ENCODE results near the gene AHRR.
A peak's percentile ranks its signal among the peaks of the same experiment; 100 is the strongest.

The AHRR gene

DNA sequence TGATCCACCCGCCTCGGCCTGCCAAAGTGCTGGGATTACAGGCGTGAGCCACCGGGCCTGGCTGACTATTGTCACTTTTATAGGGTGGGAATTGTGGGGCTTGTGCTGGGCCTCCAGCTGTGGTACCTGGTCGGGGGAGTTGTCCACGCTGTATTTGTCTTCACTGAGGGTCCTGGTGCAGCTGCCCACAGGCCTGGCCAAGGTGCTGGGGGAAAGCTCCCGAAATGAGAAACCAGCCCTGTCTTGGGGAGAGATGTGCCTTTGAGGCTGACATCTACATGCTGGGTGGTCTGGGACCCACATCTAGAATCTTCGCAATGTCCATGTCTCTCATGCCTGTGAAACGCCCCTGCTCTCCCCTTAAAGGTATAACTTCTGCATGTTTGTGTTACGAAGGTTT, 124.1 kb downstream of the AHRR start:
- TF ChIP-seq, protein P1, sequence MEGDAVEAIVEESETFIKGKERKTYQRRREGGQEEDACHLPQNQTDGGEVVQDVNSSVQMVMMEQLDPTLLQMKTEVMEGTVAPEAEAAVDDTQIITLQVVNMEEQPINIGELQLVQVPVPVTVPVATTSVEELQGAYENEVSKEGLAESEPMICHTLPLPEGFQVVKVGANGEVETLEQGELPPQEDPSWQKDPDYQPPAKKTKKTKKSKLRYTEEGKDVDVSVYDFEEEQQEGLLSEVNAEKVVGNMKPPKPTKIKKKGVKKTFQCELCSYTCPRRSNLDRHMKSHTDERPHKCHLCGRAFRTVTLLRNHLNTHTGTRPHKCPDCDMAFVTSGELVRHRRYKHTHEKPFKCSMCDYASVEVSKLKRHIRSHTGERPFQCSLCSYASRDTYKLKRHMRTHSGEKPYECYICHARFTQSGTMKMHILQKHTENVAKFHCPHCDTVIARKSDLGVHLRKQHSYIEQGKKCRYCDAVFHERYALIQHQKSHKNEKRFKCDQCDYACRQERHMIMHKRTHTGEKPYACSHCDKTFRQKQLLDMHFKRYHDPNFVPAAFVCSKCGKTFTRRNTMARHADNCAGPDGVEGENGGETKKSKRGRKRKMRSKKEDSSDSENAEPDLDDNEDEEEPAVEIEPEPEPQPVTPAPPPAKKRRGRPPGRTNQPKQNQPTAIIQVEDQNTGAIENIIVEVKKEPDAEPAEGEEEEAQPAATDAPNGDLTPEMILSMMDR (IDR thresholded peaks at IDR 0.05; ENCODE audit: low read depth, low read length, missing control alignments), result no peak
- in situ Hi-C loops (cut with HindIII; ENCODE audit: low sequenced_read_pairs), result no loop called here
- no peak for DNase-seq (ENCODE audit: low read depth)
- no peak overlapping the region for H3K4me3 ChIP-seq (ENCODE audit: low read depth, low read length)

DNA sequence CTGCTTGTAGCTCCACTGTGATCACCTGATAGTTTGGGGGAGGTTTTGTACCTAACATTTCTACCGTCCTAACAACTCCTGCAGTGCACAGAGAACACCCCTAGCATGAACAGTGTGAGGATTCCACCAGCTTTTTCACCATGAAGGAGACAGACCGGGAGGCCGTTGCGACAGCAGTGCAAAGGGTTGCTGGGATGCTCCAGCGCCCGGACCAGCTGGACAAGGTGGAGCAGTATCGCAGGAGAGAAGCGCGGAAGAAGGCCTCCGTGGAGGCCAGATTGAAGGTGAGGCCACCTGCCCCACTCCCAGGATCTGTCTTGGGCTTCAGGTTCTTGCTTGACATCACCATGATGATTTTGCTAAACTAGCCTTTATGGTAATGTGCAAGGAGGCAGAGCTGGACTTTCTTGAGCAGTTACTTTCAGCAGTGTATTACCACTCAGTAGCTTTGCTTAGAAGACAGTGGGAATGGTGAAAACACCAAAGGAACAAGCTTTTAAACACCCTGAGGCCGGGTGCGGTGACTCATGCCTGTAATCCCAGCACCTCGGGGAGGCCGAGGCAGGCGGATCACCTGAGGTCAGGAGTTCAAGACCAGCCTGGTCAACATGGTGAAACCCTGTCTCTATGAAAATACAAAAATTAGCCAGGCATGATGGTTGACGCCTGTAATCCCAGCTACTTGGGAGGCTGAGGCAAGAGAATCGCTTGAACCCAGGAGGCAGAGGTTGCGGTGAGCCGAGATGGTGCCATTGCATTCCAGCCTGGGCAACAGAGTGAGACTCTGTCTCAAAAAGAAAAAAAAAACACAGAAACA, 124.8 kb downstream of the AHRR start:
- DNase-seq (ENCODE audit: low read depth), result no peak
- H3K4me3 ChIP-seq (ENCODE audit: low read depth, low read length), result no peak overlapping the region
- TF ChIP-seq, protein P1 (IDR thresholded peaks at IDR 0.05; ENCODE audit: low read depth, low read length, missing control alignments), result no peak
- in situ Hi-C loops (cut with HindIII; ENCODE audit: low sequenced_read_pairs), result no loop called here

DNA sequence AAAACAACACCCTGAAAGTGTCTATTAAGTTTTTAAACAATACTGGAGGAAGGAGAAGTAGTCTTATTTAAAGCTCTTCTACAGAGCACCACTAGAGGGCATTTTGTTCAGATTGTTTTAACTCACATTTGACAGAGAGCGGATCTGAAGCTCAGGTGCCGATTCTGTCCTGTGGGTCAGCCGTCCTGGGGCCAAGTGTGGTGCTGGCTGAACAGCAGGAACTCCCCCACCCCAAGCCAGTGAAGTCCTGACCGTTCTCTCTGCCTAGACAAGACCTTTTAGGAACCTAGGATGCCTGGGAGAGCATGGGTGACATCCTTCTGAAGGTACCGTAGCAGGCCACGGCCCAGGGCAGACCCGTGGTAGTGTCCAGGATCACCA, 125.4 kb downstream of the AHRR start:
- peak; percentile 26 for DNase-seq (ENCODE audit: low read depth)
- TF ChIP-seq, protein P1 (IDR thresholded peaks at IDR 0.05; ENCODE audit: low read depth, low read length, missing control alignments), result peak; percentile 58
- in situ Hi-C loops (cut with HindIII; ENCODE audit: low sequenced_read_pairs), result no loop called here
- H3K4me3 ChIP-seq (ENCODE audit: low read depth, low read length), result no peak overlapping the region

DNA sequence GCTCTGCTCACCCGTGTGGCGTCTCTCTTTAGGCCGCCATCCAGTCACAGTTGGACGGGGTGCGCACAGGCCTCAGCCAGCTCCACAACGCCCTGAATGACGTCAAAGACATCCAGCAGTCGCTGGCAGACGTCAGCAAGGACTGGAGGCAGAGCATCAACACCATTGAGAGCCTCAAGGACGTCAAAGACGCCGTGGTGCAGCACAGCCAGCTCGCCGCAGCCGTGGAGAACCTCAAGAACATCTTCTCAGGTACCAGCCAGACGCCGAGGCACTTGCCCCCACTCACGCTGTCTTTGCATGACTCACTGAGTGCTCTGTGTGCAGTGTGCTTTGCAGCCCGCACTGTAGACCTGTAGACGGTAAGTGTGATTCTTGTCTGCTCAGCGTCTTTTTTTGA, 126.0 kb downstream of the AHRR start:
- in situ Hi-C loops (cut with HindIII; ENCODE audit: low sequenced_read_pairs), result no loop called here
- no peak for DNase-seq (ENCODE audit: low read depth)
- no peak overlapping the region for H3K4me3 ChIP-seq (ENCODE audit: low read depth, low read length)
- TF ChIP-seq, protein P1 (IDR thresholded peaks at IDR 0.05; ENCODE audit: low read depth, low read length, missing control alignments), result no peak

- no peak for DNase-seq (ENCODE audit: low read depth)
- in situ Hi-C loops (cut with HindIII; ENCODE audit: low sequenced_read_pairs), result no loop called here
- TF ChIP-seq, protein P1 (IDR thresholded peaks at IDR 0.05; ENCODE audit: low read depth, low read length, missing control alignments), result no peak
- H3K4me3 ChIP-seq (ENCODE audit: low read depth, low read length), result no peak overlapping the region
Observed at GRCh38 chr5:448061-448765, 126.7 kb downstream of the AHRR start.

DNA sequence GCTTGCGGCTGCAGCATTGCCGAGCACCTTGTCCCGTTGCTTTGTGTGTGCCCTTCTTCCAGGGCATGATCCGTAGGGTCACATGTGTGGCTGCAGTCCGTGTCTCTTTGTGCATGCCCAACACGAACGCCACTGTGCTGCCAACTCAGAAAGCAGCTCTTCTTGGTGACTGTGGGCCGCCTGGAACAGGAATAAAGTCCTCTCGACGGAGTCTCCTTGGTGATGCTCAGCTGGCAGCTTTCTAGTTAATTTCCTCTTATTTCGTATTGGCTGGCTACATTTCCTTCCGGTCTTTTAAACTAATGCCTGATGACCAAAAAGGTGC, 127.2 kb downstream of the AHRR start:
- in situ Hi-C loops (cut with HindIII; ENCODE audit: low sequenced_read_pairs), result no loop called here
- DNase-seq (ENCODE audit: low read depth), result no peak
- H3K4me3 ChIP-seq (ENCODE audit: low read depth, low read length), result no peak overlapping the region
- TF ChIP-seq, protein P1 (IDR thresholded peaks at IDR 0.05; ENCODE audit: low read depth, low read length, missing control alignments), result no peak
